Endothelial cell of umbilical vein (primary cell): ENCODE measurements around the gene COL7A1.

Experiments
- MYC ChIP-seq: IDR thresholded peaks from one replicate; pipeline ENCODE4 v1.6.1; 2011; ENCODE audit warnings: mild to moderate bottlenecking, low read depth, low read length
- POLR2A ChIP-seq: IDR thresholded peaks from 2 replicates; pipeline ENCODE4 v1.6.1; 2012; ENCODE audit warnings: low read depth, mild to moderate bottlenecking, control low read depth, low read length
- TF ChIP-seq, protein P1 (sequence below), 2 donors: IDR thresholded peaks; 1 replicate in 1 of 2; 2 replicates in 1 of 2; pipeline ENCODE4 v1.5.1; 2011; ENCODE audit warnings: low read length in 2 of 2, mild to moderate bottlenecking in 2 of 2, moderate library complexity in 2 of 2, control low read depth in 1 of 2, inconsistent platforms in 1 of 2, low read depth in 1 of 2; ENCODE audit not compliant: insufficient read depth in 1 of 2; ENCODE audit errors: extremely low read depth in 1 of 2

DNA sequence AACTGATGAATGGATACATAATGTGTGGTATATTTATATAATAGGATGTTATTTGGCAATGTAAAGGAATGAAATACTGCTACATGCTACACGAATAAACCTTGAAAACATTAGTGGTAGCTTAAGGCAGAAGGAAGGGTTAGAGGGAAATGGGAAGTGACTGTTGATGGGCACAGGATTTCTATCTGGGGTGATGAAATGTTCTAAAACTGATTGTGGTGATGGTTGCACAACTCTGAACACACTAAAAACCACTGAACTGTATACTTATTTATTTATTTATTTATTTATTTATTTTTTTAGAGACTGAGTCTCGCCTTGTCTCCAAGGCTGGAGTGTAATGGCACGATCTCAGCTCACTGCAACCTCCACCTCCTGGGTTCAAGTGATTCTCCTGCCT is 66.4 kb downstream of the COL7A1 start:
- TF ChIP-seq, protein P1, sequence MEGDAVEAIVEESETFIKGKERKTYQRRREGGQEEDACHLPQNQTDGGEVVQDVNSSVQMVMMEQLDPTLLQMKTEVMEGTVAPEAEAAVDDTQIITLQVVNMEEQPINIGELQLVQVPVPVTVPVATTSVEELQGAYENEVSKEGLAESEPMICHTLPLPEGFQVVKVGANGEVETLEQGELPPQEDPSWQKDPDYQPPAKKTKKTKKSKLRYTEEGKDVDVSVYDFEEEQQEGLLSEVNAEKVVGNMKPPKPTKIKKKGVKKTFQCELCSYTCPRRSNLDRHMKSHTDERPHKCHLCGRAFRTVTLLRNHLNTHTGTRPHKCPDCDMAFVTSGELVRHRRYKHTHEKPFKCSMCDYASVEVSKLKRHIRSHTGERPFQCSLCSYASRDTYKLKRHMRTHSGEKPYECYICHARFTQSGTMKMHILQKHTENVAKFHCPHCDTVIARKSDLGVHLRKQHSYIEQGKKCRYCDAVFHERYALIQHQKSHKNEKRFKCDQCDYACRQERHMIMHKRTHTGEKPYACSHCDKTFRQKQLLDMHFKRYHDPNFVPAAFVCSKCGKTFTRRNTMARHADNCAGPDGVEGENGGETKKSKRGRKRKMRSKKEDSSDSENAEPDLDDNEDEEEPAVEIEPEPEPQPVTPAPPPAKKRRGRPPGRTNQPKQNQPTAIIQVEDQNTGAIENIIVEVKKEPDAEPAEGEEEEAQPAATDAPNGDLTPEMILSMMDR (IDR thresholded peaks at IDR 0.05; ENCODE audit: extremely low read depth in 1 of 2, insufficient read depth in 1 of 2, low read depth in 1 of 2, low read length in 2 of 2), result no peak
- TF ChIP-seq POLR2A (no peak), MYC (no peak)
